ENCODE results near the gene EXOC3L2. TPM values are rescaled to one million over a fixed set of nuclear protein-coding genes. Genes with fewer than 3 reads are reported as not detected.
"Not testable (repeated sequence)": the region's sequence is repeated elsewhere in the genome, so short reads cannot be mapped to it uniquely, and the experiment has no call there.

Gene EXOC3L2
- total RNA-seq, 1 experiment from 2014 or later = 2.2 TPM

- DNase-seq = not testable (repeated sequence)
Observed at GRCh38 chr19:45269939-45270338, 24.7 kb upstream of the EXOC3L2 start.

GRCh38 chr19:45267296-45267695, 22.1 kb upstream of the EXOC3L2 start:
- DNase-seq = peak; percentile 34
- Histone ChIP-seq H3K27me3 (ENCODE audit: control insufficient read depth, insufficient read depth, low read length) (no peaks in the 10 kb centered on the region), H3K4me3 (ENCODE audit: insufficient read depth, low read depth, low read length) (no peak overlapping the region), H3K36me3 (replicated peaks; ENCODE audit: control insufficient read depth, insufficient read depth, low read length) (peaks cover 4% of the 10 kb centered on the region)

More at GRCh38 chr19:45269939-45270338, 24.7 kb upstream of the EXOC3L2 start:
- not testable (repeated sequence) for H3K27me3 ChIP-seq (ENCODE audit: control insufficient read depth, insufficient read depth, low read length); H3K36me3 ChIP-seq (replicated peaks; ENCODE audit: control insufficient read depth, insufficient read depth, low read length); H3K4me3 ChIP-seq (ENCODE audit: insufficient read depth, low read depth, low read length)

GRCh38 chr19:45265375-45265774, 20.2 kb upstream of the EXOC3L2 start:
- DNase-seq = no peak
- H3K27me3 ChIP-seq (ENCODE audit: control insufficient read depth, insufficient read depth, low read length) = no peaks in the 10 kb centered on the region
- H3K4me3 ChIP-seq (ENCODE audit: insufficient read depth, low read depth, low read length) = no peak overlapping the region
- peaks cover 2% of the 10 kb centered on the region; the same call in 1 of the 2 replicates for H3K36me3 ChIP-seq (replicated peaks; ENCODE audit: control insufficient read depth, insufficient read depth, low read length)

- Histone ChIP-seq H3K27me3 (ENCODE audit: control insufficient read depth, insufficient read depth, low read length) (no peaks in the 10 kb centered on the region), H3K36me3 (replicated peaks; ENCODE audit: control insufficient read depth, insufficient read depth, low read length) (peaks cover 2% of the 10 kb centered on the region; the same call in 1 of the 2 replicates), H3K4me3 (ENCODE audit: insufficient read depth, low read depth, low read length) (no peak overlapping the region)
- peak; percentile 52 for DNase-seq
Observed at GRCh38 chr19:45264781-45265317, 19.6 kb upstream of the EXOC3L2 start.

GRCh38 chr19:45263013-45263412, 17.8 kb upstream of the EXOC3L2 start:
- peak; percentile 43 for DNase-seq
- Histone ChIP-seq H3K4me3 (ENCODE audit: insufficient read depth, low read depth, low read length) (no peak overlapping the region), H3K36me3 (replicated peaks; ENCODE audit: control insufficient read depth, insufficient read depth, low read length) (peaks cover 2% of the 10 kb centered on the region; the same call in 1 of the 2 replicates), H3K27me3 (ENCODE audit: control insufficient read depth, insufficient read depth, low read length) (no peaks in the 10 kb centered on the region)

GRCh38 chr19:45262570-45262969, 17.4 kb upstream of the EXOC3L2 start:
- DNase-seq = no peak
- no peaks in the 10 kb centered on the region for H3K27me3 ChIP-seq (ENCODE audit: control insufficient read depth, insufficient read depth, low read length)
- peaks cover 2% of the 10 kb centered on the region; the same call in 1 of the 2 replicates for H3K36me3 ChIP-seq (replicated peaks; ENCODE audit: control insufficient read depth, insufficient read depth, low read length)
- no peak overlapping the region for H3K4me3 ChIP-seq (ENCODE audit: insufficient read depth, low read depth, low read length)

- DNase-seq = no peak
- H3K36me3 ChIP-seq (replicated peaks; ENCODE audit: control insufficient read depth, insufficient read depth, low read length) = no peaks in the 10 kb centered on the region
- H3K27me3 ChIP-seq (ENCODE audit: control insufficient read depth, insufficient read depth, low read length) = no peaks in the 10 kb centered on the region
- H3K4me3 ChIP-seq (ENCODE audit: insufficient read depth, low read depth, low read length) = no peak overlapping the region
Observed at GRCh38 chr19:45258862-45259261, 13.7 kb upstream of the EXOC3L2 start.

GRCh38 chr19:45256836-45257235, 11.6 kb upstream of the EXOC3L2 start:
- DNase-seq = no peak
- Histone ChIP-seq H3K36me3 (replicated peaks; ENCODE audit: control insufficient read depth, insufficient read depth, low read length) (no peaks in the 10 kb centered on the region), H3K4me3 (ENCODE audit: insufficient read depth, low read depth, low read length) (no peak overlapping the region), H3K27me3 (ENCODE audit: control insufficient read depth, insufficient read depth, low read length) (no peaks in the 10 kb centered on the region)

GRCh38 chr19:45255611-45256157, 10.5 kb upstream of the EXOC3L2 start:
- DNase-seq = no peak
- H3K36me3 ChIP-seq (replicated peaks; ENCODE audit: control insufficient read depth, insufficient read depth, low read length) = no peaks in the 10 kb centered on the region
- no peak overlapping the region for H3K4me3 ChIP-seq (ENCODE audit: insufficient read depth, low read depth, low read length)

GRCh38 chr19:45254044-45254531, 8.9 kb upstream of the EXOC3L2 start:
- H3K4me3 ChIP-seq (ENCODE audit: insufficient read depth, low read depth, low read length) = no peak overlapping the region
- peaks cover 7% of the 10 kb centered on the region for H3K27me3 ChIP-seq (ENCODE audit: control insufficient read depth, insufficient read depth, low read length)
- peak; percentile 82 for DNase-seq
- H3K36me3 ChIP-seq (replicated peaks; ENCODE audit: control insufficient read depth, insufficient read depth, low read length) = no peaks in the 10 kb centered on the region

More at GRCh38 chr19:45255611-45256157, 10.5 kb upstream of the EXOC3L2 start:
- H3K27me3 ChIP-seq (ENCODE audit: control insufficient read depth, insufficient read depth, low read length) = no peaks in the 10 kb centered on the region

GRCh38 chr19:45253396-45254027, 8.3 kb upstream of the EXOC3L2 start:
- no peaks in the 10 kb centered on the region for H3K36me3 ChIP-seq (replicated peaks; ENCODE audit: control insufficient read depth, insufficient read depth, low read length)
- no peak overlapping the region for H3K4me3 ChIP-seq (ENCODE audit: insufficient read depth, low read depth, low read length)
- peaks cover 7% of the 10 kb centered on the region for H3K27me3 ChIP-seq (ENCODE audit: control insufficient read depth, insufficient read depth, low read length)
- DNase-seq = no peak

GRCh38 chr19:45251452-45252354, 6.5 kb upstream of the EXOC3L2 start:
- H3K27me3 ChIP-seq (ENCODE audit: control insufficient read depth, insufficient read depth, low read length) = peaks cover 7% of the 10 kb centered on the region
- DNase-seq = peak; percentile 89
- no peaks in the 10 kb centered on the region for H3K36me3 ChIP-seq (replicated peaks; ENCODE audit: control insufficient read depth, insufficient read depth, low read length)
- peak overlapping the region; percentile 73 for H3K4me3 ChIP-seq (ENCODE audit: insufficient read depth, low read depth, low read length)

GRCh38 chr19:45250832-45251451, 5.7 kb upstream of the EXOC3L2 start, which contains the start of gene MARK4:
Gene MARK4 (plus strand): TSS chr19:45251271. CDS start chr19:45251589, 318 bp downstream.
- Histone ChIP-seq H3K36me3 (replicated peaks; ENCODE audit: control insufficient read depth, insufficient read depth, low read length) (no peaks in the 10 kb centered on the region), H3K27me3 (ENCODE audit: control insufficient read depth, insufficient read depth, low read length) (peaks cover 7% of the 10 kb centered on the region), H3K4me3 (ENCODE audit: insufficient read depth, low read depth, low read length) (peak within 1 kb of the TSS; percentile 73)
- DNase-seq = peak; percentile 99

Data from H7 (cell line).